Gastrocnemius medialis (tissue), 4 donors: ENCODE data around the gene DGCR8.

Experiments
- CTCF ChIP-seq, 5 experiments: fragments of 450-650 bp in 3 of 5; fragments of 200-600 bp in 2 of 5; sonication (generic) in 2 of 5; IDR thresholded peaks in 4 of 5; conservative IDR thresholded peaks in 1 of 5; 1 replicate in 4 of 5; 2 replicates in 1 of 5; pipeline ENCODE4 v1.5.1; 2016 to 2019; ENCODE audit warnings: antibody characterized with exemption in 5 of 5, mild to moderate bottlenecking in 3 of 5, moderate library complexity in 3 of 5
- POLR2A ChIP-seq, 2 donors: fragments of 450-650 bp; IDR thresholded peaks; one replicate each; pipeline ENCODE4 v1.6.1; 2017; ENCODE audit warnings: antibody characterized with exemption in 2 of 2, mild to moderate bottlenecking in 2 of 2, moderate library complexity in 2 of 2

GRCh38 chr22:20148414-20148813 is 68.4 kb downstream of the DGCR8 start:
- TF ChIP-seq CTCF (IDR thresholded peaks at IDR 0.05 in 4 of 5, conservative IDR thresholded peaks at IDR 0.05 in 1 of 5): no peak
- no peak for TF ChIP-seq POLR2A (IDR thresholded peaks at IDR 0.05)
